GM19025 (cell line): ENCODE measurements around the gene DEDD.
"Not testable (repeated sequence)": the region's sequence is repeated elsewhere in the genome, so short reads cannot be mapped to it uniquely, and the experiment has no call there.

Experiments
- ATAC-seq: cut with Tn5 transposase; IDR thresholded peaks from one replicate; pipeline ENCODE4 v1.9.1; 2021; ENCODE audit warnings: mild to moderate bottlenecking, low read depth, moderate library complexity; ENCODE audit not compliant: unreplicated experiment

Gene DEDD

GRCh38 chr1:161130266-161130665 is 2.2 kb downstream of the DEDD start:
- ATAC-seq: no peak

- no peak for ATAC-seq
Measured at GRCh38 chr1:161128591-161129420, 3.7 kb downstream of the DEDD start.

GRCh38 chr1:161127649-161128048 is 4.8 kb downstream of the DEDD start:
- no peak for ATAC-seq

GRCh38 chr1:161122967-161123366 is 9.5 kb downstream of the DEDD start:
- ATAC-seq: no peak

- ATAC-seq: no peak
Measured at GRCh38 chr1:161121834-161122233, 10.6 kb downstream of the DEDD start.

GRCh38 chr1:161121042-161121650 is 11.3 kb downstream of the DEDD start:
- no peak for ATAC-seq

- no peak for ATAC-seq
Measured at GRCh38 chr1:161119092-161119903, 13.2 kb downstream of the DEDD start.

GRCh38 chr1:161117759-161118581 is 14.5 kb downstream of the DEDD start, which contains the start of the genes NIT1 and PFDN2:
TSS of gene NIT1 (plus strand) at chr1:161118105. CDS start at chr1:161118177, 72 bp downstream.
TSS of gene PFDN2 (minus strand) at chr1:161118037. CDS start at chr1:161118026, 11 bp downstream.
- peak; percentile 86 for ATAC-seq

- ATAC-seq: not testable (repeated sequence)
Measured at GRCh38 chr1:161115961-161116360, 16.5 kb downstream of the DEDD start.

- ATAC-seq: no peak
Measured at GRCh38 chr1:161115132-161115711, 17.2 kb downstream of the DEDD start.

GRCh38 chr1:161114556-161114955 is 17.9 kb downstream of the DEDD start:
- ATAC-seq: no peak

GRCh38 chr1:161113915-161114314 is 18.6 kb downstream of the DEDD start:
- no peak for ATAC-seq

GRCh38 chr1:161111527-161111926 is 20.9 kb downstream of the DEDD start:
- no peak for ATAC-seq

GRCh38 chr1:161111117-161111516 is 21.4 kb downstream of the DEDD start:
- ATAC-seq: no peak

- no peak for ATAC-seq
Measured at GRCh38 chr1:161106431-161106830, 26.0 kb downstream of the DEDD start.

GRCh38 chr1:161100556-161100955 is 31.9 kb downstream of the DEDD start:
- no peak for ATAC-seq

GRCh38 chr1:161099090-161099802 is 33.2 kb downstream of the DEDD start:
- no peak for ATAC-seq

- peak; percentile 65 for ATAC-seq
Measured at GRCh38 chr1:161098210-161099068, 34.0 kb downstream of the DEDD start, which contains the start of gene KLHDC9. TSS of gene KLHDC9 (plus strand) at chr1:161098361. CDS start at chr1:161098536, 175 bp downstream.
